Activated gamma-delta T cell treated with anti-CD3 and anti-CD28 coated beads, Interleukin-2, amount 50 U/mL, for 16 hours (primary cell): ENCODE measurements around the gene JCAD.
"Not testable (repeated sequence)": the region's sequence is repeated elsewhere in the genome, so short reads cannot be mapped to it uniquely, and the experiment has no call there.

Experiments used
- DNase-seq: peaks from one replicate; pipeline ENCODE4 v3.0.0-alpha.2; 2020; ENCODE audit warnings: low read depth

JCAD gene

DNA sequence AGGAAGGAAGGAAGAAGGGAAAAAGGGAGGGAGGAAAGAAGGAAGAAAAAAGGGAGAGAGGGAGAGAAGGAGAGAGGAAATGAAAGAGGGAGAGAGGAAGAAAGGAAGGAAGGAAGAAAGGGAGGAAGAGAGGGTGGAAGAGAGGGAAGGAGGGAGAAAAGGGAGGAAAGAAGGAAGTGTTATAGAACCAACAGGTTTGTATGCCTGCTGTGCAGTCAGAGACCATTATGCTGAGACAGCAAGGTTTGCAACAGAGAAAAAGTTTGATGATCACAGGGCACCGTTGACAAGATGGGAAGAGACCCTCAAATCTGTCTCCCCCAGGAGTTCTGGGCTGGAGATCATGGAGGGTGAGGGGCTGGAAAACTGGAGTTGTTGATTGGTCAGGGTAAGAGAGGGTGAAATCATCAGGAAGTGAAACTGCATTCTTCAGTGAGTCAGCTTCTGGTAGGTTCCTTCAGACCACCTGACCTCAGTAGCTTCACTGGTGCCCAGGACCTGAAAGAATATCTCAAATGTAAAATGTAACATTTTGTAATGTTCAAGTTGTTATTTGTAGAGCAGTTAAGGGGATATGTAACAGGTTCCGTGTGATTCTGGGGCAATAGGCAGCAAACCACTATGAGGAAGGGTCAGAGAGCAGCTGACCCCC is 76.3 kb downstream of the JCAD start:
- DNase-seq, result no peak

DNA sequence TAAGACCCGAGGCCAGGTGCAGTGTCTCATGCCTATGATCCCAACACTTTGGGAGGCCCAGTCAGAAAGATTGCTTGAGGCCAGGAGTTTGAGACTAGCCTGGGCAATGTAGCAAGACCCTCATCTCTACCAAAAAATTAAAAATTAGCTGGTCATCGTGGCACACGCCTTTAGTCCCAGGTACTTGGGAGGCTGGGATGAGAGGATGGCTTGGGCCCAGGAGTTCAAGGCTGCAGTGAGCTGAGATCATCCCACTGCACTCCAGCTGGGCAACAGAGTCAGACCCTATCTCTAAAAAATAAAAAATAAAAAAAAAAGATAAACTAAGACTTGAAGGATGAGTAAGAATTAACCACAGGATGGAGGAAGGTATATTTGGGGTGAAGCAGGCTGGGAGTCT is 77.9 kb downstream of the JCAD start:
- DNase-seq, result no peak

DNA sequence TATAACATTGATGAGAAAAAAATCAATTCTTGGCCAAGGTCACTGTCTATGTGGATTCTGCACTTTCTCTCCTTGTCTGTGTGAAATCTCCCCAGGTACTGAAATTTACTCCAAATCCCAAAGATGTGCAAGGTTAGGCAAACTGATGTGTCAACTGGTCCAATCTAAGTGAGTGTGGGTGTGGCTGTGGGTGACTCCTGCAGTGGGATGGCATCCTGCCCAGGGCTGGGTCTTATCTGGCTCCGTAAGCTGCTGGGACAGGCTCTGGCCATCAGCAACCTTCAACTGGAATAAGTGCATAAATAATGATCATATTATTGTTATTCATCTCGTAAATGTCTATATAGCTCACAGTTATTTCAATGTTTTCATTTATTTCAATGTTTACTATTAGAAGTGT is 79.3 kb downstream of the JCAD start:
- DNase-seq, result no peak

DNA sequence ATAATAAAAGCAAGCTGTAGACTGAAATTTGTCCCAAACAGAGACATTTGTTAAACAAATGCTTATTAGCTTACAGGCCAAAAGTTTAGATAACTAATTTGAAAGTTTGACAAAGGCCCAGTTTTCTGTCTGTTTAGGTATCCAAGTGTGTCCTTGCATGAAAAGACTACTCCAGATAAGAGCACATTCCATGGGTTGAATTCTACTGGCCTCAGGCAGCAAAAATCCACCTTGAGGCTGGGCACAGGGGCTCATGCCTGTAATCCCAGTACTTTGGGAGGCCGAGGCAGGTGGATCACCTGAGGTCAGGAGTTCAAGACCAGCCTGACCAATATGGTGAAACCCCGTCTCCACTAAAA is 80.0 kb downstream of the JCAD start:
- not testable (repeated sequence) for DNase-seq

DNA sequence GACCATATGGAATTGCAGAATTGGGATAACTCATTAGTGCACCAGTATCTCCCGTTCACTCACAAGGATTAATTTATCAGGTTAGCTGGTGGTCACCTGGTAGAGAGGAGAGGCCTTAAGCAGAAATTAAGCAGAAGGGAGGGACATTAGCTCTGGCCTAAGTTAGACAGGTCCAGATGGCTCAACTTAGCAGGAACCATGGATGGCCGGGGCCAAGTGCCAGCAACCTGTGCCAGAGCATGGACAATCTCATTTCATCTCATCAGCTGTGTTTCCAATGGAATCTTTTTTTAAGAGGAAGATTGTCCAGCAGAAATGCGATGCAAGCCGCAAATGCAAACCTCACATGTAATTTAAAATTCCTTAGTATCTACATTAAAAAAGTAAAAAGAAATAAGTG is 82.2 kb downstream of the JCAD start:
- DNase-seq, result no peak

DNA sequence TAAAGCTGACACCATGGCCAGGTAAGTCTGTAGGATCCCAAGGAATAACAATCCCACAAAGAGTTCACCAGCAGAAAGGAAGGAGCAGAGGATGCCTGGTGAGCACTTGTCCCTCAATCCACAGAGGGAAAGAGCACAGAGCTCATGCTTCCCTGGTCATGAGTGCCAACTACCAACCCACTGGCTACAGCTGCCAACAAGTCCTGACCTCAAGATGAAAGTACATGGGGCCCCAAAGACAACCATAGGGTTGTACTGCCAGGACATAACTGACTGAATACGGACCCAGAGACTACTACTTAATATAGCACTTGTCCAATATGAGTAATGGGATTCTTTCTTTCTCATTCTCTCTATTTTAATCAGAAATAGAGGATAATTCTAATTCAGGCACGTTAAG is 83.3 kb downstream of the JCAD start:
- DNase-seq, result no peak

DNA sequence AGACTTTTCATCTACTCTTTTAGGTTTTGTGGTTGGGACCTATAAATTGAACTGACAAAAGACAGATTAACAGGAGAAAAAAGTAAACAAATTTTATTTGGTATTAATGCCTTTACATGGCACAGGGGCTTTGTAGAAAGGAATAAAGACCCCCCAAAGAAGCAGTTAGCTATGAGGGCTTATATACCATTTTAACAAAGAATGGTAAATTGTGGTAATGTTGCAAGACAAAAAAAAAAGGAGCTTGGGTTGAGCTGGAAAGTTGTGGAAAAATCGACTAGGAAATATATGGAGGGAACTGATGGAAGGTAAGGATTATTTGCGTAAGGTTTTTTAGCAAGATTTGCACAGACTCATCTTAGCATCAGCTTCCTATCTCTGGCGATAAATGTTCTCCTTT is 84.6 kb downstream of the JCAD start:
- DNase-seq, result no peak

DNA sequence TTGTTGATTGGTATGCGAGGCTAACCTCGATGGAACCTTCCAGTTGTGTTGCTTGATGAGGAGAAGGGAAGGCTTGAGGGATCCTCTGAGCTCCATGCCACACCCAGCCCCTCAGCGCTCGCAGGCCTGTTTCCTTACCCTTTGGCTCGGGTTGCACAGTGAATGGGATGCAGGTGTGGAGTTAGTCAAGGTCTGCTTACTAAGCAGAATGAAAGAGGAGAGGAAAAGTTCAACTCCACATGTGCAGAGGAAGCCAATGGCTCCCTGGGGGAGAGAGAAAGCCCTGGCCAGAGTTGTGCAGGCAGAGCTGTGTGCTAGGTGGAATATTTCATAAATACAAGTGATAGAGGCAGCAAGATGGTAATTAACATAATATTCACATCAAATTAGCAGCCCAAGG is 85.5 kb downstream of the JCAD start:
- DNase-seq, result no peak

DNA sequence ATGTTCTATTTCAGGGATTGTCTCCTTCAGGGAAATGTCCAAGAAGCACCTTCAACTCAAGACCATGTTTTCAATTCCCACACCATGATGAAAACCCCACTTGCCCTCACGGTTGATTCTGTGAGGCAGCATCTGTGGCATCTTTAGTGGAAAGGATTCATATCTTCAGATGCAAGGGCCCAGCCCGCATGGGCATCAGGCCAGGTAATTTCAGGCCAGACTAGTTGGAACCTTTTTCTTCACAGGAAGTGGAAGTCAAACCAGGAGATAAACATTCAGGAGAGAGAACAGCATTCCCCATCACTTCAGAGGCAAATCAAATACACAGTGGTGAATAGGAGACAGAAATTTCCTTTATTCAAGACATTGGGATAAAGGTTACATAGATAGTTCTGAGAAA is 88.8 kb downstream of the JCAD start:
- DNase-seq, result no peak

DNA sequence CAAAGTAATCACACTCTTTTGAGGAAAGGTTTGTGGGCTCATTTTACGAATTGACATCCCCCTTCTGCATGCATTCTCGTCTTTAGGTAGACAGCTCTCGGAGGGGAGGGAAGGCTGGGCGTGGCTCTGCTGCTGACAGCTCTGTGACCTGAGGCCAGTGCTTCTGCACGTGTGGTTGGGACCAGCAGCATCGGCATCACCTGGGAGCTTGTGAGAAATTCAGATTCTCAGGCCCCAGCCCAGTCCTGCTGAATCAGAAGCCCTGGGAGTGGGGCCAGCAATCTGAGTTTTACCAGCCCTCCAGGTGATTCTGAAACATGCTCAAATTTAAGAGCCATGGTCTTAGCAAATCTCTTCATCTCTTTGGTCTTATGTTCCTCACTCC is 89.4 kb downstream of the JCAD start:
- no peak for DNase-seq

DNA sequence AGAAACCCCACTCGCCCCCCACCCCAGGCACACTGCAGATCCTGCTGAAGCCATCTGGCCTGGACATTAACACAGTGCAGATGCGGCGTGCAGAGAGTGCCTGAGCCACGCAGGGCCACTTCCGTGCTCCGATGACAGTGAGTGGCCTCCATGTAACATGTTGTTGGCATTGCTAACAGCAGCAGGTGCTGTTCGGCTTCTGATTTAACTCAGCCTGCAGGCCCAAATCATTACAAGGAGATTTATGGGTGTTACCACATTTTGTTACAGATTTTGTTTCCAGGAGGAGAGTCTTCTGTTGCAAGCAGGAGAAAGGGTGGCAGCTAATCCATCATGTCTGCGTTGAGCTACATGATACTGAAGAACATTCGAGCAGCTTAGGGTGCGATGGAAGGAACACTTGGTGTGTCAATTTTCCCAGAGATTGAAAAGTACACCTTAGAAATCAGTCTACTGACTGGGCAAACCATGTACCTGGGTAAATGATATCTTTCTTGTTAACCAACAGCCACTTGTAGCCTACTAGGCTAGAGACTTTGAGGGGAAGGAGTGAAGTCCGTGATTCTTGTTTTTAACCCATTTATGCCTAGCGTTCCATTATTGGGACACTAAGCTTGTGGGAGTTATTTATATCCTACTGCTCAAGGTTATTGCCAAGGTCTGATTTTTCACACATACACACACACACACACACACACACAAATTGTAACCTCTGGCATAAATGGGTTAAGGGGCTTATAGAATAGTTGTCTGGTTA is 90.0 kb downstream of the JCAD start:
- DNase-seq, result no peak

DNA sequence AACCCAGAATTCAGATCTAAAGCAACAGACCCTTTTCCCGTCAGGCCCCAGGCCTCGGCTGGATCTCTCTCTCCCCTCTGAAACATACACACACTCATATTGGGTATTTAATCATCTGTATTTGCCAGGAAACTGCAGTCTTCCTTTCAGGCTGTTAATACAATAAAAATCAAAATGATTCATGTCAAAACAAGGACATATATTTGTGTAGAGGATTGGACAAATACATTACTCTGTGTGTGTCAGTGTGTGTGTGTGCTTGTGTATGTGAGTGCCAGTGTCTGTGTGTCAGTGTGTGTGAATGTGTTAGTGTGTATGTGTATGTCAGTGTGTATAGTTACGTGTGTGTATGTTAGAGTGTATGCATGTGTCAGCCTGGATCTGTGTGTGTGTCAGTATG is 90.8 kb downstream of the JCAD start:
- DNase-seq, result no peak

DNA sequence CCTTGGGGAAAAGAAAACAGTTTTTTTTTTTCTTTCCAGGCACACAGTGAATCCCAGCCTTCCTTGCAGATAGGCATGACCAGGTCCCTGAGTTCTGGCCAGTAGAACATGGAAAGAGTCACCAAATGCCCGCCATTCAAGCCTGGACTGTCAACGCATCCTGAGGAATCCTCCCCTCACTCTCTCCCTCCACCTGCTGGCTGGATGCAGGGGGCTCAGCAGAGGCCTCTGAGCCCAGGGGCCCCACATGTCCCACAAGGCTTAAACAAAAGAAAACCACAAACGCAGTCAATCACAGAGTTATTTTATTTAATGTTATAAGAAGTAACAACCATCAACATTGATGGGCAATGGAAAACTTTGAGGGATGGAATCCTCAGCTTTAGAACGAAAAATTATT is 93.1 kb downstream of the JCAD start:
- DNase-seq, result no peak
